T-helper 1 cell (primary cell): ENCODE data around the gene CHD9NB.
"Not testable (repeated sequence)": the region's sequence is repeated elsewhere in the genome, so short reads cannot be mapped to it uniquely, and the experiment has no call there.

ENCODE experiments used
- DNase-seq, 5 donors: peaks; one replicate each; pipeline ENCODE4 v3.0.0-alpha.2; 2012 to 2020

The CHD9NB gene

GRCh38 chr16:53056392-53056881 lies 3.7 kb upstream of the CHD9NB start:
- DNase-seq = no peak

- DNase-seq = peak in 1 of 5 donors; percentile 19
Measured at GRCh38 chr16:53055541-53056391, 3.1 kb upstream of the CHD9NB start.

- peak; percentile 49 to 83 (median 54) for DNase-seq
Measured at GRCh38 chr16:53054670-53055485, 2.2 kb upstream of the CHD9NB start, which contains the start of gene CHD9. TSS of gene CHD9 (plus strand) at chr16:53054991. CDS start at chr16:53156090, 101,099 bp downstream.

GRCh38 chr16:53053967-53054669 lies 1.4 kb upstream of the CHD9NB start:
- DNase-seq = peak in 1 of 5 donors; percentile 19

- DNase-seq = not testable (repeated sequence)
Measured at GRCh38 chr16:53051255-53051654, 1.4 kb downstream of the CHD9NB start.

GRCh38 chr16:53048139-53048915 lies 4.4 kb downstream of the CHD9NB start:
- no peak for DNase-seq

GRCh38 chr16:53047515-53047914 lies 5.2 kb downstream of the CHD9NB start:
- not testable (repeated sequence) for DNase-seq

- DNase-seq = no peak
Measured at GRCh38 chr16:53045341-53046220, 7.1 kb downstream of the CHD9NB start.

- no peak for DNase-seq
Measured at GRCh38 chr16:53043986-53044601, 8.6 kb downstream of the CHD9NB start.

GRCh38 chr16:53043428-53043831 lies 9.3 kb downstream of the CHD9NB start:
- DNase-seq = no peak

GRCh38 chr16:53042235-53042701 lies 10.4 kb downstream of the CHD9NB start:
- no peak for DNase-seq

- DNase-seq = no peak
Measured at GRCh38 chr16:53041320-53042051, 11.2 kb downstream of the CHD9NB start.

- DNase-seq = no peak
Measured at GRCh38 chr16:53040788-53041187, 11.9 kb downstream of the CHD9NB start.

GRCh38 chr16:53036711-53037110 lies 16.0 kb downstream of the CHD9NB start:
- DNase-seq = not testable (repeated sequence)

- no peak for DNase-seq
Measured at GRCh38 chr16:53036066-53036465, 16.6 kb downstream of the CHD9NB start.

- no peak for DNase-seq
Measured at GRCh38 chr16:53035176-53035942, 17.3 kb downstream of the CHD9NB start.

GRCh38 chr16:53034306-53034705 lies 18.4 kb downstream of the CHD9NB start:
- DNase-seq = no peak

GRCh38 chr16:53031323-53031942 lies 21.3 kb downstream of the CHD9NB start:
- DNase-seq = no peak
